Kidney epithelial cell (primary cell): ENCODE results near the gene SYNJ2. TPM values are rescaled to one million over a fixed set of nuclear protein-coding genes. Genes with fewer than 3 reads are reported as not detected.

Experiments used
- DNase-seq: peaks from one replicate; pipeline ENCODE4 v3.0.0-alpha.2; 2010; ENCODE audit warnings: low read depth
- H3K27me3 ChIP-seq: 2 replicates; pipeline ENCODE4 v1.6.0; 2011; ENCODE audit warnings: low read length; ENCODE audit not compliant: control insufficient read depth, insufficient read depth
- H3K36me3 ChIP-seq: 2 replicates; pipeline ENCODE4 v1.5.1; 2011; ENCODE audit warnings: low read length; ENCODE audit not compliant: control insufficient read depth, insufficient read depth
- H3K4me3 ChIP-seq: 2 replicates; pipeline ENCODE4 v1.5.1; 2011; ENCODE audit warnings: low read depth, mild to moderate bottlenecking, control low read depth, low read length
- CTCF ChIP-seq: IDR thresholded peaks from 2 replicates; pipeline ENCODE4 v1.5.1; 2011; ENCODE audit warnings: mild to moderate bottlenecking, moderate library complexity, low read length, control low read depth, inconsistent platforms; ENCODE audit not compliant: insufficient read depth, poor library complexity, severe bottlenecking
- total RNA-seq: library from RNA; depleted of rRNA; stranded (reverse); fragments of >200 nt; gene quantifications from 2 replicates; pipeline ENCODE4 v1.2.3, GENCODE V29; 2015

Gene SYNJ2
- total RNA-seq, 1 donor from 2014 or later = 14.3 TPM

DNA sequence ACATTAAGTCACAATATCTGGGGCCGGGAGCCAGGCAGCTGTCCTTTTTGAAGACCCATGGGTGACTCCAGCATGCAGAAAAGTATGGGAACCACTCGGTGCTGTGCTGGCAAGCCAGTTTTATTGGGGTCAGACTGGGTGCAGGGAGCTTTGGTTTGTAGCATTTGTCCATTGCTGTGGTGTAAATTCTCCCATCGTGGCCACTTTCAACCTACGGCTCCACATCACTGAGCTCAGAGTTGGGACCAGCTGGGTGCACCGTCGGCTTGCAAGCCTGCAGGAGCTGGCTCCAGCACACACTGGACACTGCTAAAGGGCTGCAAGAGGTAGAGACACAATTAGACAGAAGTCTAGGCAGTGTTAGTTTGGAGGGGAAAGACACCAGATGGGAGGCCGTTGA lies 66.9 kb downstream of the SYNJ2 start:
- Histone ChIP-seq H3K27me3 (no peaks in the 10 kb centered on the region), H3K36me3 (no peaks in the 10 kb centered on the region), H3K4me3 (no peak overlapping the region)
- no peak for TF ChIP-seq CTCF
- DNase-seq = no peak

DNA sequence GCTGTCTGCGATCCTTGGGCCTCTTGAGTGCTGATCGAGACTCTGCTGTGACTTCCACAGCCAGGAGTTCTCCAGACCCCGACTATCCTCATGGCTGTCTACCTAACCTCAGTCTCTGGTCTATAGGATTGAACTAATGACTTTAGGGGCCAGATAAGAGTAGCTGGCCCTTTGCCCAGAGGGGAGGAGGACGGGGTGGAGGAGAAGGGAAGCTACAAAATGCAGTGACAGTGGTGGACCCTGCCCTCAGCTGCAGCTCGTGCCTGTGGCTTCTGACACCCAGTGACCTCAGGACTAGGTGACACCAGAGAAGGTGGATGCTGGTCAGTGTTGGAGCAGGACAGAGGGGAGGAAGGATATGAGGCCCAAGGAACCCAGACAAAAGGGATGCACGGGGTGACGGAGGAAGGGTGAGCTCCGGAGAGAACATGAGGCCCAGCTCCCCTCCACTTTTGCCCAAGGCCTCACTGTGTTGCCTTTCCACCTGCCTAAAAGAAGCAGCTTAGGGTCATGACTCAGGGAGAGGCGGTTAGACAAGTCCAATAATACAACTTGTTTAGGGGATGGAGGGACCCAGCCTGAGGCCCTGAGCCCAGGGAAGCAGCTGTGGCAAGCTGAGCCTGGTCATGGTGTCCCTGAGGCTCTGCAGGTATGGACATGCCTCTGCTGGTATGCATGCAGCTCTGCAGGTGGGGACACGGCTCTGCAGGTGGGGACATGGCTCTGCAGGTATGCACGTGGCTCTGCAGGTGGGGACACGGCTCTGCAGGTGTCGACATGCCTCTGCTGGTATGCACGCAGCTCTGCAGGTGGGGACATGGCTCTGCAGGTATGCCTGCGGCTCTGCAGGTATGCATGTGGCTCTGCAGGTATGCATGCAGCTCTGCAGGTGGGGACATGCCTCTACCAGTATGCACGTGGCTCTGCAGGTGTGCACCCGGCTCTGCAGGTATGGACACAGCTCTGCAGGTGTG lies 67.7 kb downstream of the SYNJ2 start:
- Histone ChIP-seq H3K4me3 (no peak overlapping the region), H3K36me3 (no peaks in the 10 kb centered on the region), H3K27me3 (no peaks in the 10 kb centered on the region)
- DNase-seq = no peak
- TF ChIP-seq CTCF = no peak

GRCh38 chr6:158050107-158050735 lies 68.6 kb downstream of the SYNJ2 start:
- H3K27me3 ChIP-seq = no peaks in the 10 kb centered on the region

GRCh38 chr6:158050955-158051354 lies 69.3 kb downstream of the SYNJ2 start:
- no peak for TF ChIP-seq CTCF
- Histone ChIP-seq H3K4me3 (no peak overlapping the region), H3K36me3 (no peaks in the 10 kb centered on the region), H3K27me3 (no peaks in the 10 kb centered on the region)
- DNase-seq = no peak

More at GRCh38 chr6:158050107-158050735, 68.6 kb downstream of the SYNJ2 start:
- DNase-seq = no peak
- Histone ChIP-seq H3K36me3 (no peaks in the 10 kb centered on the region), H3K4me3 (no peak overlapping the region)
- TF ChIP-seq CTCF = no peak

DNA sequence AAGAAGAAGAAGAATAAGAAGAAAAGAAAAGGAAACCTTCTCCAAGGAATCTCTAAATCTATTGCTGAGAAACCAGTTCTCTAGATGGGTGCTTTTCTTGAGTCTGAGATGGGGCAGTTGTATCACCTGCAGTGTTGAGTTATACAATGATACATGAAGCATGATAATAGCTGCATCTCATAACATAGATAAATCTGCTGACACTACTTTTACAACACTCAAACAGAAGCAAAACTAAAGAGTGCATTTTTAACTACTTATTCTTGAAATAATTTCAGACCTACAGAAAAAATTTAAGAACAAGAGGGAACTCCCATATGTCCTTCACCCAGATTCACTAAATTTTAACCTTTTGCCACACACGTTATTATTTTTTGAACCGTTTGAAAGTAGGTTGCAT lies 70.3 kb downstream of the SYNJ2 start:
- Histone ChIP-seq H3K4me3 (no peak overlapping the region), H3K36me3 (no peaks in the 10 kb centered on the region), H3K27me3 (no peaks in the 10 kb centered on the region)
- DNase-seq = no peak
- no peak for TF ChIP-seq CTCF
